Left lung (tissue), 10 donors: ENCODE measurements around the gene CTNND2. TPM values are rescaled to one million over a fixed set of nuclear protein-coding genes. Genes with fewer than 3 reads are reported as not detected.
"Not testable (repeated sequence)": the region's sequence is repeated elsewhere in the genome, so short reads cannot be mapped to it uniquely, and the experiment has no call there.

Experiments
- ATAC-seq: fragments of 200-7000 bp; cut with Tn5 transposase; one replicate; pipeline ENCODE4 v1.9.1; 2020; ENCODE audit warnings: moderate library complexity
- DNase-seq, 4 donors: peaks; one replicate each; pipeline ENCODE4 v3.0.0-alpha.2; 2013 to 2020
- H3K27ac ChIP-seq, 2 donors: fragments of 200-600 bp; sonication (generic) in 1 of 2; one replicate each; pipeline versions ENCODE4 v1.5.0 to v1.8.0; 2020 to 2021
- H3K27me3 ChIP-seq, 2 donors: fragments of 200-600 bp; sonication (generic) in 1 of 2; one replicate each; pipeline versions ENCODE4 v1.5.0 to v1.8.0; 2020 to 2021
- H3K36me3 ChIP-seq, 2 donors: fragments of 200-600 bp; sonication (generic) in 1 of 2; one replicate each; pipeline versions ENCODE4 v1.5.0 to v1.8.0; 2020 to 2021
- H3K4me1 ChIP-seq, 2 donors: fragments of 200-600 bp; one replicate each; pipeline ENCODE4 v1.8.0; 2021
- H3K4me3 ChIP-seq, 2 donors: fragments of 200-600 bp; sonication (generic) in 1 of 2; one replicate each; pipeline versions ENCODE4 v1.5.0 to v1.8.0; 2020 to 2021; ENCODE audit warnings: mild to moderate bottlenecking in 1 of 2
- H3K9me3 ChIP-seq, 2 donors: fragments of 200-600 bp; sonication (generic) in 1 of 2; one replicate each; pipeline versions ENCODE4 v1.5.0 to v1.8.0; 2020 to 2021
- intact Hi-C, 2 donors: fragments of 100-400 bp; cut with DNase I; formaldehyde crosslinking; loops; one replicate each; pipeline versions ENCODE4 v1.11.2 to v1.14.2; 2022
- polyA plus RNA-seq, 6 donors: library from polyadenylated mRNA; unstranded; fragments of 120-200 nt; gene quantifications; one replicate each; pipeline ENCODE4 v1.2.1, GENCODE V29; 2013; ENCODE audit not compliant: insufficient read length in 6 of 6
- total RNA-seq, 2 donors: library from RNA; stranded (reverse); fragmentation: NEBNext Ultra II Directional; extraction: Animal tissue kit (Norgen Biotek cat#: 25700); gene quantifications; one replicate each; pipeline ENCODE4 v1.2.1, GENCODE V29; 2021
- TF ChIP-seq, protein P1 (sequence below), 2 donors: fragments of 200-600 bp; sonication (generic) in 1 of 2; IDR thresholded peaks; one replicate each; pipeline versions ENCODE4 v1.5.0 to v1.8.0; 2021; ENCODE audit warnings: antibody characterized with exemption in 2 of 2
- donor health status: DM: no; HTN: yes; CAD: no.
- donor health status: DM: no; HTN: no; CAD: no.

Gene CTNND2
- total and polyA plus RNA-seq, 8 donors: 1.2 to 4.2 (median 2.2) TPM; not detected in 1

DNA sequence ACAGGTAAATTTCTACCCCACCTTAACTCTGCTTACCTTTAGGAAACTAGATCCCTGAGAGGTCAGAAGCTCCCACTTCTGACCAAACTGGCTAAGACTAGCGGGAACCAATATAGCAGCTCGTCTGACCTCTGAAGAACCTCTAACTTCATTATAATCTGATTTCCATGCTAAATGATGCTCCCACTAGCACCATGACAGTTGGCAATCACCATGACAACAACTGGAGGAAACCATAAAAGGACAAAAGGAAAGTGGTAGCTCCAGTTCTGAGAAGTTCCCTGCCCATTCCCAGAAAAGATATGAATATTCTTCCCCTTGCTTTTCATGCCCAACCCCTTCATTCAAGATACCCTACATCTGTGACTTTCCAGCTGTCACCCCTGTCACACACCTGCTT, 483.3 kb downstream of the CTNND2 start:
- H3K36me3 ChIP-seq: no peaks in the 10 kb centered on the region
- ATAC-seq (no peak), DNase-seq (no peak)
- peaks cover 0 to 7% of the 10 kb centered on the region in 2 donors for H3K9me3 ChIP-seq
- TF ChIP-seq, protein P1, sequence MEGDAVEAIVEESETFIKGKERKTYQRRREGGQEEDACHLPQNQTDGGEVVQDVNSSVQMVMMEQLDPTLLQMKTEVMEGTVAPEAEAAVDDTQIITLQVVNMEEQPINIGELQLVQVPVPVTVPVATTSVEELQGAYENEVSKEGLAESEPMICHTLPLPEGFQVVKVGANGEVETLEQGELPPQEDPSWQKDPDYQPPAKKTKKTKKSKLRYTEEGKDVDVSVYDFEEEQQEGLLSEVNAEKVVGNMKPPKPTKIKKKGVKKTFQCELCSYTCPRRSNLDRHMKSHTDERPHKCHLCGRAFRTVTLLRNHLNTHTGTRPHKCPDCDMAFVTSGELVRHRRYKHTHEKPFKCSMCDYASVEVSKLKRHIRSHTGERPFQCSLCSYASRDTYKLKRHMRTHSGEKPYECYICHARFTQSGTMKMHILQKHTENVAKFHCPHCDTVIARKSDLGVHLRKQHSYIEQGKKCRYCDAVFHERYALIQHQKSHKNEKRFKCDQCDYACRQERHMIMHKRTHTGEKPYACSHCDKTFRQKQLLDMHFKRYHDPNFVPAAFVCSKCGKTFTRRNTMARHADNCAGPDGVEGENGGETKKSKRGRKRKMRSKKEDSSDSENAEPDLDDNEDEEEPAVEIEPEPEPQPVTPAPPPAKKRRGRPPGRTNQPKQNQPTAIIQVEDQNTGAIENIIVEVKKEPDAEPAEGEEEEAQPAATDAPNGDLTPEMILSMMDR (IDR thresholded peaks at IDR 0.05): no peak
- H3K4me1 ChIP-seq: no peaks in the 10 kb centered on the region
- intact Hi-C loops: no loop called here
- no peak overlapping the region for H3K27ac ChIP-seq
- H3K4me3 ChIP-seq: no peak overlapping the region
- H3K27me3 ChIP-seq: no peaks in the 10 kb centered on the region

DNA sequence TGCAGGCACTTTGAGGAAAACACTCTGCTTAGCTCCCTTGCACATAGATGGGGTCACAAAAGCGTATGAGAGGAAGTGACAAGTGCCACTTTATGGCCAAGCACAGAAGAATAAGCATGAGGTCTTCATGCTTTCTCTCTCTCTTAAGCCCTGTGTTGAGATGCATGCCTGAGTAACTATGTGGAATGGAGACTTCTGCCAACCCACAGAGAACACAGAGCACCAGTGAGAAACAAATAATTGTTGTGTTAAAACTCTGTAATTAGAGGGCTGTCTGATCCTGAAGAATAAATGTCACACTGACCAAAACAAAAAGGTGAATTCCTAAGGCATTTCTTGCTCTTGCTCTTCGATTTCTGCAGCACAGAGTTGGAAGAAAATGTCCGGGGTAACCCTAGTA, 488.5 kb downstream of the CTNND2 start:
- Histone ChIP-seq H3K36me3 (no peaks in the 10 kb centered on the region), H3K4me3 (no peak overlapping the region), H3K4me1 (no peaks in the 10 kb centered on the region), H3K27ac (no peak overlapping the region), H3K9me3 (peaks cover 0 to 14% of the 10 kb centered on the region in 2 donors), H3K27me3 (no peaks in the 10 kb centered on the region)
- ATAC-seq: no peak
- TF ChIP-seq, protein P1 (IDR thresholded peaks at IDR 0.05): no peak
- no peak for DNase-seq
- intact Hi-C loops: no loop called here

DNA sequence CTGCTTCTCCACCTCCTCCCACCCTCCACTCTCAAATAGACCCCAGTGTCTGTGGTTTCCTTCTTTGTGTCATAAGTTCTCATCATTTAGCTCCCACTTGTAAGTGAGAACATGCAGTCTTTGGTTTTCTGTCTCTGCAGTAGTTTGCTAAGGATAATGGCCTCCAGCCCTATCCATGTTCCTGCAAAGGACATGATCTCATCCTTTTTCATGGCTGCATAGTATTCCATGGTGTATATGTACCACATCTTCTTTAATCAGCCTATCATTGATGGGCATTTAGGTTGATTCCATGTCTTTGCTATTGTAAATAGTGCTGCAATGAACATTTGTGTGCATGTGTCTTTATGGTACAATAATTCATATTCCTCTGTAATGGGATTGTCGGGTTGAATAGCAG, 489.5 kb downstream of the CTNND2 start:
- H3K27me3 ChIP-seq, H3K27ac ChIP-seq, DNase-seq, H3K36me3 ChIP-seq, H3K4me1 ChIP-seq, H3K9me3 ChIP-seq, ATAC-seq, intact Hi-C loops, H3K4me3 ChIP-seq: not testable (repeated sequence)

DNA sequence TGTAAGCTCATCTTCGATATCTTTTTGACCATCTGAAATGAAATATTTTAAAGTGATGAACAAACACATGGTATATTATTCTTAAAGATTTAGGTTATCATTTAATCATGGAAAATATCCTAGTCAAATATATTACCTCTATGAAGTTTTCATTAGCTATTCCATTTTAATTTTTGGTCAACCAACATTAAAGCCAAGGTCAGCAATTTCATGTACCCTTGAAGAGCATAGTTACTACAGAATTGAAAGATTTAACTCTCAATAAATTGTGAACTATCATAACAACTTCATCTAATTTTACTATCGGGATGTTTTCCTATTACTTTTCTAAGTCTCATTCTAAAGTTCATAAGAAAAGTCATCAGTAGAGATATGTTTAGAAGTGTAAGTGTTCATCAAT, 492.6 kb downstream of the CTNND2 start:
- TF ChIP-seq, protein P1 (IDR thresholded peaks at IDR 0.05): no peak
- no peak overlapping the region for H3K27ac ChIP-seq
- H3K4me3 ChIP-seq: no peak overlapping the region
- H3K4me1 ChIP-seq: no peaks in the 10 kb centered on the region
- ATAC-seq (no peak), DNase-seq (no peak)
- intact Hi-C loops: no loop called here
- no peaks in the 10 kb centered on the region for H3K27me3 ChIP-seq
- no peaks in the 10 kb centered on the region for H3K36me3 ChIP-seq
- peaks cover 0 to 7% of the 10 kb centered on the region in 2 donors for H3K9me3 ChIP-seq

DNA sequence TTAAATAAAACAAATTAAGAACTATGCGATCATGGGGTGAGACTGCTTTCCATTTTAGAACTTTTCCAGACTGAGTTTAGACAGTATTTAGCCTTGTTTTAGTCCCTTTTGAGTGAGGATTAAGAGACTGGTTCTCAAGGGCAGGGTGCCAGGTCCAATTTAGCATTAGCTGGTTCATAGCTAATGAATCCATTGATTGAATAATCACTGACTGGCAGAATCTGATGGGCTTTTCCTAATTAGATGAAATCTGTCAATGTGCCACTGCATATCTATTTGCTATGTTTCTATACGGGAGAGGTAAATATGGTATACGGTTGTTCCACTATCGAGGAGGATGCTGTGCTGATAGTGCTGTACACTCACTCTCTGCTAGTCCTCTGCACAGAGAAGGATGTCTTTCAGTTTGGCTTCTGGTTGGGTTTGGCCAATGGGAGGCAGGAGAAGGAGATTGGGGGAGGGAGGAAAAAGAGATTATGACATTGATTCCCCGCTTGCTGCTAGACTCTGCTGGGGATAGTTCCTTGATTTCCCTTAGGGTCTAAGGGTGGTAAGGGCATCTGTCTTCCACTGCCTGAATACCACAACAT, 496.6 kb downstream of the CTNND2 start:
- ATAC-seq (no peak), DNase-seq (no peak)
- Histone ChIP-seq H3K27ac (no peak overlapping the region), H3K4me3 (no peak overlapping the region), H3K36me3 (no peaks in the 10 kb centered on the region), H3K9me3 (no peaks in the 10 kb centered on the region), H3K27me3 (no peaks in the 10 kb centered on the region), H3K4me1 (no peaks in the 10 kb centered on the region)
- intact Hi-C loops: no loop called here
- TF ChIP-seq, protein P1 (IDR thresholded peaks at IDR 0.05): no peak

DNA sequence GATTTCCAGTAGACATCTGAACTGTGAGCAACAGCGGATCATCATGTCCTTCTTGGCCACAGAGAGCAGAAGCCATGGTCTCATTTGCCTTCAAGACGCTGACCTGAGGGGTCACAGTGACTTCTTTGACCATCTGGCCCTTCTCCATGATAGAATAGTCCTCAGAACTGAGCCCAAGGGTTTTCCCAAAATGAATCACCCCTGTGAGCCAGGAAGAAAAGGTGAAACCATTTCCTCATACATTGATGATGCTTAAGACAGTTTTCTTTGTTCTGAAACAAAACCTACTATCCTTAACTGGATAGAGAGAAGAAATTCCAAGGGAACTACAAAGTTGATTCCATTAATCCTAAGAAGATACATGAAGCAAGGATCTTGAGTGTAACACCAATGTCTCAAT, 503.9 kb downstream of the CTNND2 start:
- H3K4me1 ChIP-seq: no peaks in the 10 kb centered on the region
- ATAC-seq (no peak), DNase-seq (no peak)
- no peaks in the 10 kb centered on the region for H3K9me3 ChIP-seq
- TF ChIP-seq, protein P1 (IDR thresholded peaks at IDR 0.05): no peak
- no peaks in the 10 kb centered on the region for H3K36me3 ChIP-seq
- H3K27ac ChIP-seq: no peak overlapping the region
- no peak overlapping the region for H3K4me3 ChIP-seq
- H3K27me3 ChIP-seq: no peaks in the 10 kb centered on the region
- intact Hi-C loops: no loop called here
